Mononuclear cell (primary cell): ENCODE results near the gene GLIPR1. TPM values are rescaled to one million over a fixed set of nuclear protein-coding genes. Genes with fewer than 3 reads are reported as not detected.
"Not testable (repeated sequence)": the region's sequence is repeated elsewhere in the genome, so short reads cannot be mapped to it uniquely, and the experiment has no call there.

ENCODE experiments used
- H3K27me3 ChIP-seq: 2 replicates; pipeline ENCODE4 v1.6.0; 2011; ENCODE audit warnings: low read length, control low read depth; ENCODE audit not compliant: insufficient read depth
- H3K4me1 ChIP-seq: 2 replicates; pipeline ENCODE4 v1.5.1; 2011; ENCODE audit warnings: mild to moderate bottlenecking, low read length, control low read depth; ENCODE audit not compliant: insufficient read depth
- H3K4me3 ChIP-seq: 2 replicates; pipeline ENCODE4 v1.5.1; 2011; ENCODE audit warnings: mild to moderate bottlenecking, low read length, moderate library complexity
- H3K9me3 ChIP-seq: 2 replicates; pipeline ENCODE4 v1.5.1; 2011; ENCODE audit warnings: low read depth, mild to moderate bottlenecking, control low read depth, low read length
- total RNA-seq: library from RNA; depleted of rRNA; stranded (reverse); fragments of >200 nt; gene quantifications from one replicate; pipeline ENCODE4 v1.2.3, GENCODE V29; 2012

The GLIPR1 gene
- total RNA-seq, 1 donor: 92.7 TPM

GRCh38 chr12:75484450-75484849 lies 3.9 kb downstream of the GLIPR1 start:
- Histone ChIP-seq H3K4me3 (peak overlapping the region; percentile 3), H3K4me1 (peaks cover 68% of the 10 kb centered on the region)
- H3K9me3 ChIP-seq, H3K27me3 ChIP-seq: not testable (repeated sequence)

DNA sequence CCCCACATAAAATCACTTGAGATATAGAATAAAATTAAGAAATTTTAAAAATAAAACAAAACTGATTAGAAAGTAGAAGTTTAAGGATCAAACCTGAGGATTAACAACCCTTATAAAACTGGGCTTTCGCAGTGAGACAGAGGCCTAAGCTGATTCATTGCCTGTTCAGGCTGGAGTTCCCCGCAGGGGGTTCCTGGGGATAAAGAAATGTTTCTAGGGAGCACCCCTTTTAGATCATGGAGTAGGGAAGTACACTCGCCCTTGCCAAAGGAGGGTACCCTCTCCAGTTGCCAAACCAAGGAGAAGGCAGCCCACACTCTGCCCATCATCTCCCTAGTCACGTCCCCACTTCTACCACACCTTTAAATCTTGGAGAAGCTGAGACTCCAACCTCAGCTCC lies 6.8 kb downstream of the GLIPR1 start:
- H3K27me3 ChIP-seq: no peaks in the 10 kb centered on the region
- H3K9me3 ChIP-seq: no peaks in the 10 kb centered on the region
- peaks cover 61% of the 10 kb centered on the region for H3K4me1 ChIP-seq
- H3K4me3 ChIP-seq: no peak overlapping the region

DNA sequence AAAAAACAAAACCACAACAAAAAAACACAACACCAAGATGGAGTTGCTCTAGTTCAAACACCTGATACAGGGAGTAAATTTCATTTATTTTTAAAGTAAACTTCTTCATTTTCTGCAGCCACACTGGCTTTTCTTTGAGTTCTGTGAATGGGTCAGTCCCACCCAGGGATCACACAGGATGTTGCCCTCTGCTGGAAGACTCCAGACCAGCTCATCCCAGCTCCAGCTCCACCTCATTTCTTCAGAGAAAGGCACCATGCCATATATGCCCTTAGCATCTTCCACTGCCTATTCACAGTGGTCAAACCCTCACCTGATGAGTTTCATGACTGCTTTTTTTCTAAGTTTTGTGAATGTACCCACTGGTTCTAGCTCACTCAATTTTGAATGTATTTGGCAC lies 8.0 kb downstream of the GLIPR1 start:
- Histone ChIP-seq H3K27me3 (no peaks in the 10 kb centered on the region), H3K4me3 (no peak overlapping the region), H3K9me3 (no peaks in the 10 kb centered on the region), H3K4me1 (peaks cover 59% of the 10 kb centered on the region)

DNA sequence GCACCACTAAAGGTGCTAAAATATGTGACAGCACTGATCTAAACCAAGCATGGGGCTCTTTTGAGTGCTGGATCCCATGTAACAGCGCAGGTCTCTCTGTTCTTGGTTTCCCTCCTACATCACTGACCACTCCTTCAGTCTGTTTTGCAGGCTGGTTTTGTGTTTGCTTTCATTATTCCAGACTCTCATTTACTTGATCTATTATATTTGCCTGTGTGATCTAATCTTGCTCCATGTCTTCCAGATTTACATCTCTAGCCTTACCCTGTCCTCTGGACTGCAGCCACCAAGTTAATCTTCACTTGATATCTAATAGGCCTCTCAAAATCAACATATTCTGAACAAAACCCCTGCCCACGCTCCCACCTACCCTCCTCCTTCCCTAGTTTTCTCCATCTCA lies 8.6 kb downstream of the GLIPR1 start:
- Histone ChIP-seq H3K9me3 (no peaks in the 10 kb centered on the region), H3K4me1 (peaks cover 52% of the 10 kb centered on the region), H3K4me3 (no peak overlapping the region), H3K27me3 (no peaks in the 10 kb centered on the region)

DNA sequence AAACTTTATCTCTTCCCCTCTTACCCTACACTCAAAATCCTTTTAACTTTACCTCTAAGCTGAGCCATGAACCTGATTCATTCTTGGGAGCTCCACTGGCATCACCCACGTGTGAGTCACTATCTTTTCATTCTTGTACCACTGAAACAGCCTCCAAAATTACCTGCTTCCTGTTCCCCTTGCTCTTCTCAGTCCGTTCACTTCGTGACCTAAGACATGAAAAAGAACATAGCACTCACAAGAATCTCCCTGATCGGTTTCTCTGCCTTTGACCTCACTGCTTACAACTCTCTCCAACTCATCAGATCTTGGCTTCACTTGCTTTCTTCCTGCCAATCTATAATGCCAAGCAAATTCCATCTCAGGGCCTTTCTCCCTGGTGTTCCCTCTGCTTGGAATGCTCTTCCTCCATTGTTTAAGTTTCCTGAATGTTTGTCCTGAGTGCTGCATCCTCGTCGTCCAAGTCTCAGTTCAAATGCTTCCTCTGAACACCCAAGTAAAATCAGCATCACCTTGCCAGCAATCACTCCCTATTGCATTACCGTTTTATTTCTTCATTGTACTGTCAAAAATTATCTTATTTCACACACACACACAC lies 9.2 kb downstream of the GLIPR1 start:
- H3K4me3 ChIP-seq: no peak overlapping the region
- H3K9me3 ChIP-seq: no peaks in the 10 kb centered on the region
- H3K4me1 ChIP-seq: peaks cover 47% of the 10 kb centered on the region
- H3K27me3 ChIP-seq: no peaks in the 10 kb centered on the region

- H3K4me3 ChIP-seq: no peak overlapping the region
- H3K27me3 ChIP-seq: no peaks in the 10 kb centered on the region
- no peaks in the 10 kb centered on the region for H3K9me3 ChIP-seq
- peaks cover 41% of the 10 kb centered on the region for H3K4me1 ChIP-seq
These were observed 10.6 kb downstream of the GLIPR1 start for GRCh38 chr12:75491169-75491568.

GRCh38 chr12:75503459-75503858 lies 22.9 kb downstream of the GLIPR1 start:
- no peaks in the 10 kb centered on the region for H3K9me3 ChIP-seq
- H3K27me3 ChIP-seq: no peaks in the 10 kb centered on the region
- no peak overlapping the region for H3K4me3 ChIP-seq
- no peaks in the 10 kb centered on the region for H3K4me1 ChIP-seq

DNA sequence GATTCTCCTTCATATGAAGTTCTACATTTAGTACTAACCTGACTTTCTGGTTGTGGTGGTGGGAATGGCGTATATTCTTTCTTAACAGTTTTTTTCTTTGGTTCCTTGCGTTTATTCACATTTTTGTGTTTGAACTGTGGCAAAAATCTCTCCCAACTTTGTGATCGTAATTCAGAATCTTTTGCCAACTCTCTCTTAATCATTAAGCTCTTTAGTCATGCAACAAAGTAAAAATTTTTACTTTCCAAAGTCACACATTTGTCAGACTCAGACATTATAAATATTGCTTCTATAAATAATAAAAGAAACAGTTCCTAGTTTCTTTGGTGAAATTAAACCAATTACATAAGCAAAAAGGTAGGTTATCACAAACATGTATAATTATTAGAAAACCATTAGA lies 23.3 kb downstream of the GLIPR1 start:
- Histone ChIP-seq H3K4me1 (no peaks in the 10 kb centered on the region), H3K9me3 (no peaks in the 10 kb centered on the region), H3K27me3 (no peaks in the 10 kb centered on the region), H3K4me3 (no peak overlapping the region)

GRCh38 chr12:75505706-75506312 lies 25.3 kb downstream of the GLIPR1 start:
- H3K4me1 ChIP-seq: peaks cover 17% of the 10 kb centered on the region
- H3K27me3 ChIP-seq: no peaks in the 10 kb centered on the region
- H3K9me3 ChIP-seq: no peaks in the 10 kb centered on the region
- no peak overlapping the region for H3K4me3 ChIP-seq

DNA sequence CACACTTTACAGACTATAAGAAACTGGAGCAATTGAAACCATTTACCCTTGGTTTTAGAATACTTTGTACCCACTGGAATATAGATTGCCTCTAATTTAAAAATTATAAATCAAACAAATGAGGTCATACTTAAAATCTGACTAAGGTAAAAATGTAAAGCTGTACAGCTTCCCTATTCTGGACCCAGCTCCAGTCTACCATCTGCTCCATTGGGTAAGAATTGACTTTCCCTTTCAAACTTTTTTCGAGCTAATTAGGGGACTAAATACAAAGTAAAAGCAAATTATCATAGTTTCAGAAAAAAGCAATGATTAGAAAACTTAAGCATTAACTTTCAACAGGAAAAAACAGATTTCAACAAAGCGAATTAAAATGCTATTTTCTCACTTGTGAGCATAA lies 26.5 kb downstream of the GLIPR1 start:
- Histone ChIP-seq H3K27me3 (no peaks in the 10 kb centered on the region), H3K4me3 (no peak overlapping the region), H3K9me3 (no peaks in the 10 kb centered on the region), H3K4me1 (peaks cover 20% of the 10 kb centered on the region)

DNA sequence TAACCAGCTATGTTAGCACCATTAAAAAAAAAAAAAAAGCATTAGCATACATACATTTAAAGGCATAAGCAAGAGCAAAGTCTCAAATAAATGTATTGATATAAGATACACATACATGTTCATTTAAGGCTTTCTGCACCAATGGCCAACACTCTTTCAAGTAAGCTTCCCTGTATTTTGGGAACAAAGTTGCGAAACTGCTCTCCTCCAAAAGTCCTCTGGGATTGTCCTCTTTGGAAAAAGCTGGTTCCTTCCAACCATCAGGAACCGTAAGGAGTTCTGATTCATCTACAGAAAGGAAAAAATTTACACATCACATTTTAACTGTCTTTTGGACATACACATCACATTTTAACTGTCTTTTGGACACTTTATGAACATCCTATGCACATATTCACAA lies 27.6 kb downstream of the GLIPR1 start:
- no peaks in the 10 kb centered on the region for H3K9me3 ChIP-seq
- no peak overlapping the region for H3K4me3 ChIP-seq
- H3K4me1 ChIP-seq: peaks cover 20% of the 10 kb centered on the region
- no peaks in the 10 kb centered on the region for H3K27me3 ChIP-seq

- Histone ChIP-seq H3K9me3 (no peaks in the 10 kb centered on the region), H3K27me3 (no peaks in the 10 kb centered on the region), H3K4me1 (peaks cover 20% of the 10 kb centered on the region), H3K4me3 (no peak overlapping the region)
These were observed 29.1 kb downstream of the GLIPR1 start for GRCh38 chr12:75509621-75510020.

DNA sequence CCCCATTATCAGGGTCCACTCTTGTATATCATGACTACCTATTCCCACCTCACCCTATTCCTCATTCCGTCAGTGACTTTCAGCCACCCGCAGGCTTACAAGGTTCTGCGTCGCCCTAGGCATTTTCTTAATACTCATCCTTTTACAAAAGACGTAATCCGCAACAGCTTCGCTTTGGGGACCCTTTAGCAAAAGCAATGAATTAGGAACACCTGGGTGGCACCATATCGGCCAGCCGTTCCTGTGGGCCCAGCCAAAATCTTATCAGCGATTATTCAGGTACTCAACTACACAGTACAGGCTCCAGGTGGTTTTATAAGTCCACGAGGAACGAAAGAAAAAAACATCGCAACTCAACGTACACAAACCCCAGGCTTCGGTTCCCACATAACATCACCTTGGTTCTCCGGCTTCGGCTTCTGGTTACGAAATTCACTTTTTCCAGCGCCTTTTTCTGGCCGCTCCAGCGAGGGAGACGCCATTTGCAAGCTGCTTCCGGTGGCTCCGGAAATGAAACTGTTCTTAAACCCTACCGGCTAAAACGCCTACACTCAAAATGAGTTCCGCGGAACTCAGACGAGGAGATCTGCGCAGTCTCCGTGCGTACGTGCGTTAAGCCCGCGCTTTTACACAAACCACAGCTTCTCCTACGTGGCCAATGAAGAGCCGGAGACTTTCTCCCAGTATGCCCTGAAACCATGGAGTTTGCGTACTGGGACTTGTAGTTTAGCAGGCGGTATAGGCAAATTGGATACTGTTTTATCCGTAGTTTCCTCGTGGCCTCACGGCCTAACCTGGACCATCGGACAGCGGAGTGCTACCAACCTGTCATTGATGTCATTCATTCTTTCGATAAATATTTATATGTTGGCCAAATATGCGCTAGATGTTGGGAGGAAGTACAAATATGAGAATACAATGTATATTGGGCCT lies 30.8 kb downstream of the GLIPR1 start, which contains the start of gene KRR1:
Gene KRR1 (minus strand): TSS at position 494 of the 933 bp plus-strand sequence. CDS start 12 bp downstream, at position 482.
- no peaks in the 10 kb centered on the region for H3K27me3 ChIP-seq
- H3K9me3 ChIP-seq: no peaks in the 10 kb centered on the region
- peaks cover 20% of the 10 kb centered on the region for H3K4me1 ChIP-seq
- peak within 1 kb of the TSS; percentile 89 for H3K4me3 ChIP-seq

- not testable (repeated sequence) for H3K4me3 ChIP-seq, H3K9me3 ChIP-seq, H3K4me1 ChIP-seq, H3K27me3 ChIP-seq
These were observed 40.7 kb downstream of the GLIPR1 start for GRCh38 chr12:75521224-75521623.

- H3K27me3 ChIP-seq, H3K4me1 ChIP-seq, H3K9me3 ChIP-seq, H3K4me3 ChIP-seq: not testable (repeated sequence)
These were observed 41.6 kb downstream of the GLIPR1 start for GRCh38 chr12:75522124-75522523.
